UCSD-AML1 (cell line): ENCODE measurements around the gene TRRAP.
A peak's percentile ranks its signal among the peaks of the same experiment; 100 is the strongest.
"Not testable (repeated sequence)": the region's sequence is repeated elsewhere in the genome, so short reads cannot be mapped to it uniquely, and the experiment has no call there.

ENCODE experiments used
- DNase-seq: peaks from one replicate; lab custom pipeline; 2025; ENCODE audit not compliant: unreplicated experiment; lab: John Stamatoyannopoulos, UW

TRRAP gene

GRCh38 chr7:98864731-98865453 is 13.4 kb upstream of the TRRAP start:
- no peak for DNase-seq

DNA sequence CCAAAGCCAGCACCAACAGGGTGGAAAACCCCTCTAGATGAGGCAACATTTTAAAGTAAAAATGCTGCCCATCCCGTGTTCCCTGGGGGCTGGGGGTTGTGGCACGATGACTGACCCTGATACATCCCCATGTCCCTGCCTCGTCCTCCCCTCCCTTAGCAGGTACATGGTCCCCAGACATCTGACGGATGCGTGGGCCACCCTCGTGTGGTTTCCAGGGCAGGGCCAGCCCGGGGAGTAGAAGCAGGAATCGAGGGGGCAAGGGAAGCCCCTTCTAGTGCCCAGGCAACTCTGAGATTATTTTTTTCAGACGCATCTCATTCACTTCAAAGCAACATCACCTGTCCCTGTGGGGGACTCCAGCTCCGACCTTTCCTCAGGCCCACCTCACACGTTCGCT is 12.0 kb upstream of the TRRAP start:
- no peak for DNase-seq

GRCh38 chr7:98866765-98867164 is 11.6 kb upstream of the TRRAP start:
- no peak for DNase-seq

- no peak for DNase-seq
Measured at GRCh38 chr7:98868450-98868849, 9.9 kb upstream of the TRRAP start.

DNA sequence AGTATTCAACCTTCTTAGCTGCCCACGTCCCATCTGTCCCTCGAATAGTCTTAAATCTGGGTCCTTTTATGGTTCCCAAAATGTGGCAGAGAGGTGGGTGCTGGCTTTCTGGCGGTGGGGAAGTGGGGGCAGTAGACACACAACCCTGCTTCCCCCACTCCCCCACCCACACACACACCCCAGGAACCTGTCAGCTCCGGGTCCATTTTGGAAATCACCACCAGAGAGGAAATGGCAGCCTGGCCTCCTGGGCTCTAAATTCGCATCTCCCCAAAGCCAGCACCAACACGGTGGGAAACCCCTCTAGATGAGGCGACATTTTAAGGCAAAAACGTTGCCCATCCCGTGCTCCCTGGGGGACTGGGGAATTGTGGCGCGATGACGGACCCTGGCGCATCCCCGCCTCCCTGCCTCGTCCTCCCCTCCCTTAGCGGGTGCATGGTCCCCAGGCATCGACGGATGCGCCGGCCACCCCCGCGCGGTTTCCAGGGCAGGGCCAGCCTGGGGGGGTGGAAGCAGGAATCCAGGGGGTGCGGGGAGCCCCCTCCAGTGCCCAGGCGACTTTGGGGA is 9.2 kb upstream of the TRRAP start:
- DNase-seq = no peak

- no peak for DNase-seq
Measured at GRCh38 chr7:98869597-98870120, 8.7 kb upstream of the TRRAP start, which contains the start of gene TMEM130. TMEM130 (minus strand) TSS chr7:98870014; CDS start chr7:98869861, 153 bp downstream.

- peak; percentile 29 for DNase-seq
Measured at GRCh38 chr7:98870121-98870651, 8.1 kb upstream of the TRRAP start.

- no peak for DNase-seq
Measured at GRCh38 chr7:98870807-98871491, 7.4 kb upstream of the TRRAP start.

DNA sequence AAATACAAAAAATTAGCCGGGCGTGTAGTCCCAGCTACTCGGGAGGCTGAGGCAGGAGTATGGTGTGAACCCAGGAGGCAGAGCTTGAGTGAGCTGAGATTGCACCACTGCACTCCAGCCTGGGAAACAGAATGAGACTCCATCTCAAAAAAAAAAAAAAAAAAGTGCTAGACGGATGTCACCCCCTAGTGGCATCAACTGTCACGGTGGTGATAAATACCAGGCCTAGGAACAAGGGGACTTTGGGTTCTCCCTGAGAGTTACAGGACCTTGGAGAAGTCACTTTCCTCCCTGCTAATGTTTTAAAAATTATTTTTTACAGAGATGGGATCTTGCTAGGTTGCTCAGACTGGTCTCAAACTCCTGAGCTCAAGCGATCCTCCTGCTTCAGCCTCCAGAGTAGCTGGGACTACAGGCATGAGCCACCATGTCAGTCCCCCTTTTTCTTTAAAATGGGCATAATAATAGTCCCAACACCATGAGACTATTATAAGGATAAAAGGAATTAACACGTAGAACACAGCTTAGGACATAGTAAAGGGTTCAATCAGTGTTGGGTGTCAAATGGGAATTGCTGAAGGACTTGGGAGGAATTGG is 5.9 kb upstream of the TRRAP start:
- no peak for DNase-seq

DNA sequence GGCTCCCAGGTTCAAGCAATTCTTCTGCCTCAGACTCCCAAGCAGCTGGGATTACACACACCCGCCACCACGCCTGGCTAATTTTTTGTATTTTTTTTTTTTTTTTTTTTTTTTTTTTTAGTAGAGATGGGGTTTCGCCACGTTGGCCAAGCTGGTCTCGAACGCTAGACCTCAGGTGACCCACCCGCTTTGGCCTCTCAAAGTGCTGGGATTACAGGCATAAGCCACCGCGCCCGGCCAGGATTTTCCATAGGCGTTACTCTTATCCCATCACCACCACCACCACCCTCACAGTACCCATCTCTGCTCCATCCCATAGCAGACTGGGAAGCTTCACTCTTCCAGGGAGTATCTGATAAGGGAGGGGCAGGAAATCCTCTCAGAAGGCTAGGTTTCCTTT is 4.7 kb upstream of the TRRAP start:
- DNase-seq = not testable (repeated sequence)

DNA sequence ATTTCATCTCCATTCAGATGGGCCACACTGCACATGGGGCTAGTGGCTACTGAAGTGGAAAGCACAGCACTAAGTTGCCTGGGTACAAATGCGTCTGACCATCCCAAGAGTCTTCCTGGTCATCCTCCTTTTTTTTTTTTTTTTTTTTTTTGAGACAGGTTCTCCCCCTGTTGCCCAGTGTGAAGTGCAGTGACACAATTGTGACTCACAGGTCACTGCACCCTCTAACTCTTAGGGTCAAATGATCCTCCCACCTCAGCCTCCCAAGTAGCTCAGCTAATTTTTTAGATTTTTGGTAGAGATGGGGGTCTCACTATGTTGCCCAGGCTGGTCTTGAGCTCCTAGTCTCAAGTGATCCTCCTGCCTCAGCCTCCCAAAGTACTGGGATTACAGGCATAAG is 3.4 kb upstream of the TRRAP start:
- no peak for DNase-seq

DNA sequence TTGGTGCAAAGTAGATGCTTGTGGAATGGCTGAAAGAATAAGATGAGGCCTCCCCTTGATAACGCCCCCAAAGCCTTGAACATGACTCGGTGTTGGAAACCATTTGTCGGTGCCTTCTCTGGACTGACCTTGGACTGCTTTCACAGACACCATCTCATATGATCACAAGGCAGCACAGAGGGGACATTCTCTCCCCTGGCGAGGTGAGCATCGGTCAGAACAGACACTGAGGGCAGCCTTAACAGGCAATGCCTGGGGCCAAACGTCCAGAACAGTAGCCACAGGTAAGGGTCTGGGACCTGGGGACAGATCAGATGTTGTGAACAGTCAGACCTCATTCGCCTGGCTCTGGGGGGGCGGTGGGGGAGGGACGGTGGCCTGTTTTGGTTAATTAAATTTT is 2.8 kb upstream of the TRRAP start:
- no peak for DNase-seq

GRCh38 chr7:98877146-98877545 is 1.2 kb upstream of the TRRAP start:
- no peak for DNase-seq

- DNase-seq = no peak
Measured at GRCh38 chr7:98877692-98878364, 504 bp upstream of the TRRAP start.

DNA sequence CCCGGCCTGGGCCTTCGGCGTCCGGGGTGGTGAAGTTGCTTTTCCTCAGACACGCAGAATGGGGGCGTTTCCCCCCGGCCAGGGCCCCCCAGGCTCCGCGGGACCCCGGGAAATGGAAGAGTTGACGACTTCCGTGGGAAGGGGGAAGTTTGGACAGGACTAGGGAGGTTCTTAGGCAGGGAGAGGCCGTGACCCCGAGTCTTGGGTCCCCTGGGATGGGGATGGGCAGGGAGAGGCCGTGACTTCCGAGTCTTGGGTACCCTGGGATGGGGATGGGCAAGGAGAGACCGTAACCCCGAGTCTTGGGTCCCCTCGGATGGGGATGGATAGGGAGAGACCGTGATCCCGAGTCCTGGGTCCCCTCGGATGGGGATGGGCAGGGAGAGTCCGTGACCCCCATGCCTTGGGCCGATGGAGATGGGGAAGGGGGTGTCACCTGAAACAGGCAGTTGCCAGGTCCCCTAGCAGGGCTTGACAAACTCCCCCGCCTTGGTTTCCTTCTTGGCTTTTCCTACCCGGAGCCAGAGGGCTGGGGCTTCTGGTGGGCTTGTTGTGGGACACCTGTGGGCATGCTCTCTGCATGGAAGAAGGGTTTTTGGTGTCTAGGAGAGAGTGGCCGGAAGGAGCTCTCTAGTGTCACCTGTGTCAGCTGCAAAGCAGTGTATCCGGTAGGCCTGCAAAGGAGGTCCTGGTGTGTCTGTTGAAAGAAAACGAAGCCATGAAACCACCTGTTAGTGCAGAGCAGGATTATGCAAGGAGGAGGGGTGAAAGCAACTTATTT is 1.1 kb downstream of the TRRAP start:
- no peak for DNase-seq

GRCh38 chr7:98879979-98880315 is 1.6 kb downstream of the TRRAP start:
- no peak for DNase-seq

DNA sequence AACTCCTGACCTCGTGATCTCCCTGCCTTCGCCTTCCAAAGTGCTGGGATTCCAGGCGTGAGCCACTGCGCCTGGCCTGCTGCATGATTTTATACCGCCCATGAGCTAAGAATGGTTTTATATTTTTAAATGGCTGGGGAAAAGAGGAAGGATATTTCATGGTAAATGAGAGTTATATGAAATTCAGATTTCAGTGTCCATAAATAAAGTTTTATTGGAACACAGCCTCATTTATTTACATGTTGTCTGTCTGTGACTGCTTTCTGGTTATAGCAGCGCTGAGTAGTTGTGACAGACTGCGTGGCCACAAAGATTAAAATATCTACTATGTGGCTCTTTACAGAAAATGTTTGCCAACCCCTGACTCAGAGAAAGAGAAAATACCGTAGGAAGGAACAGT is 2.2 kb downstream of the TRRAP start:
- DNase-seq = no peak

DNA sequence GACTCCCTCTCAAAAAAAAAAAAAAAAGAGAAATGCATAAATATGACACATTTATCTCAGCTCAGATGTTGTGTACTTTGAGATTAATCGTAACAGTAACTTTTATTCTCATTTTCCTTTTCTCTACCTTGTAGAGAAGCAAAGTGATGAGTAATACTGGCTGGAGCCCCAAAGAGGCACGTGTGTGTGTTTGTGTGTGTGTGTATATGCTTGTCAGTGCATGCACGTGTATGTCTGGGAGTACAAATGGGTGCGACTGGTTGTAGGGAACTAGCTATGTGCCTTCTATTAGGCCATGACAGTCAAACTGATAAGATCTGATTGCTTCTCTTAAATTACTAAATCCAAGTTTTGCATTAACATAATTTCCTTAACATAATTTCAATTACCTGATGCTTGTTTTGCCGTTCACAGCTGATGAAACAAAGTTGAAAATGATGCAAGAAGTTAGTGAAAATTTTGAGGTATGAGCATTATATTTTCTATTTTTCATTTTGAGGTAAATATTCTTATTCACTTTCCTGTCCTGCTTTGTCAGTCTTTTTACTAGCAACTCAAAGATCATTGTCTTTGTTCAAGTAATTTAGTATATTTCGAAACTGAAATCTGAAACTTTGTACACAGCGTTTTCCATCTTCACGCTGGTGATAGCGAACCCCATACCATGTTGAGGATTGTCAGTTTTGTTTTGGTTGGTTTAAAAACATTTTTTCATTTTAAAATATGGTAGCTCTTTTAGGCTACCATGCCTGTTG is 3.4 kb downstream of the TRRAP start:
- no peak for DNase-seq

GRCh38 chr7:98884416-98884815 is 6.1 kb downstream of the TRRAP start:
- DNase-seq = no peak

DNA sequence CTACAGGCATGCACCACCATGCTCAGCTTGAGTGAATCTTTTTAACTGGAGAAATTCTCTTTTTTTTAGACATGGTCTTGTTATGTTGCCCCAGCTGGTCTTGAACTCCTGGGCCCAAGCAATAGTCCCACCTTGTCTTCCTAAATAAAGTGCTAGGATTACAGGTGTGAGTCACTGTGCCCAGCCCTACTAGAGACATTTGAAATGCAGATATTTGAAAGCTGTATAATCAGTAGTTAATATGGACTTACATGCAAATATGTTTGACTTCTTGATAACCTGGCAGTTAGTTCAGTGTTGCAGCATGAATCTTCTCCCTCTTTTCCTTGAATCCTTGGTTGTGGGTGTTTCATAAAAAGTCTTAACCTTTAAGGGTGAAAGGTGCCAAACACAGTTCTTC is 8.7 kb downstream of the TRRAP start:
- DNase-seq = no peak
